ENCODE data around the gene TCEAL4.
A peak's percentile ranks its signal among the peaks of the same experiment; 100 is the strongest.
"Not testable (repeated sequence)": the region's sequence is repeated elsewhere in the genome, so short reads cannot be mapped to it uniquely, and the experiment has no call there.

Gene TCEAL4

DNA sequence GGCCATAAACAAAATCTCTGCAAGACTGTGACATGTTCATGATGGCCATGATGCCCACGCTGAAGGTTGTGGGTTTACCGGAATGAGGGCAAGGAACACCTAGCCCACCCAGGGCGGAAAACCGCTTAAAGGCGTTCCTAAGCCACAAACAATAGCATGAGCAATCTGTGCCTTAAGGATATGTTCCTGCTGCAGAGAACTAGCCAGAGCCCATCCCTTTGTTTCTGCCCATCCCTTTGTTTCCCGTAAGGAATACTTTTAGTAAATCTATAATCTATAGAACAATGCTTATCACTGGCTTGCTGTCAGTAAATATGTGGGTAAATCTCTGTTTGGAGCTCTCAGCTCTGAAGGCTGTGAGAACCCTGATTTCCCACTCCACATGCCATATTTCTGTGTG is 9.9 kb downstream of the TCEAL4 start:
- DNase-seq, result not testable (repeated sequence)

DNA sequence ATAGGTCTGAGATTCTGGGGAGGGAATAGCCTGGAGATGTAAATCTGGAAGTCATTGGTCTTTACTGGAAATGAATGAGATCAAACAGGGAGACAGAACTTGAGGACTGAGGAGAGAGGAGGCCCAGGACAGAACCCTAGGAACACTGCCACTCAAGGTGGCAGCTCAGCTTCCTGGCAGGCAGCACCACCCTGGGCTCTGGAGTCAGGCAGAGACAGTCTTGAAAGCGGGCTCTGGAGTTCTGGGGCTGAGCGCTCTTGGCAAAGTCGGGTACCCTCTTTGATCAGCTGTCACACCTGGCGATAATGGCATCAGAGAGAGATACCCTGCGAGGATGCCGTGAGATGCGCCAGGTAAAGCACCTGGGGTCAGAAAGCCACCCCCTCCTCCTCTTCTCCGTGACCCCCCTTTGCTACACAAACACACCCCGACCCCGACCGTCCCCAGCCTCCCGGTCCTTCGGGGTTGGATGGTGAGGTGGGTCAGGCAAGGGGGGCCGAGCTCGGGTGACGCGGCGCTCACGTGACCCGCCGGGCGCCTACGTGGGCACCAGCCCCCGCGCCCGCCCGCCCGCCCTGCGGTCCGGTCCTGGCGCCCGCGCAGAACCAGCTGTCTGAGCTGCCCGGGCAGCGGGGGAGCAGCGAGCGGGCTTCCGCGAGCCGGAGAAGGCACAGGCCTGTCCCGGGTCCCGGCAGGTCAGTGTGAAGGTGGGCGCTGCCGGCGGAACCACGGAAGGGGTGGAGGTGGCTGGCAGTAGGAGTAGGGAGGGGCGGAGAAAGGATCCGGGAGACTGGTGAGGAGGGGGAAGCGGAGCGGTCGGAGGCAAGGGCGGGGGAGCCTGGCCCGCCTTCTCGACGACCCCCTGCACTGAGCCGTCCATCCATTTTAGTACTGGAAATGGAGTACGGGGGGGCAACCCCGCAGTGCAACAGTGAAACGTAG is 22.3 kb downstream of the TCEAL4 start, which contains the start of gene TCEAL3:
TSS of gene TCEAL3 (plus strand) at position 600 of the 942 bp plus-strand sequence. CDS start 1,102 bp downstream, outside the sequence.
- DNase-seq, result peak in 1 of 2 experiments; percentile 60

DNA sequence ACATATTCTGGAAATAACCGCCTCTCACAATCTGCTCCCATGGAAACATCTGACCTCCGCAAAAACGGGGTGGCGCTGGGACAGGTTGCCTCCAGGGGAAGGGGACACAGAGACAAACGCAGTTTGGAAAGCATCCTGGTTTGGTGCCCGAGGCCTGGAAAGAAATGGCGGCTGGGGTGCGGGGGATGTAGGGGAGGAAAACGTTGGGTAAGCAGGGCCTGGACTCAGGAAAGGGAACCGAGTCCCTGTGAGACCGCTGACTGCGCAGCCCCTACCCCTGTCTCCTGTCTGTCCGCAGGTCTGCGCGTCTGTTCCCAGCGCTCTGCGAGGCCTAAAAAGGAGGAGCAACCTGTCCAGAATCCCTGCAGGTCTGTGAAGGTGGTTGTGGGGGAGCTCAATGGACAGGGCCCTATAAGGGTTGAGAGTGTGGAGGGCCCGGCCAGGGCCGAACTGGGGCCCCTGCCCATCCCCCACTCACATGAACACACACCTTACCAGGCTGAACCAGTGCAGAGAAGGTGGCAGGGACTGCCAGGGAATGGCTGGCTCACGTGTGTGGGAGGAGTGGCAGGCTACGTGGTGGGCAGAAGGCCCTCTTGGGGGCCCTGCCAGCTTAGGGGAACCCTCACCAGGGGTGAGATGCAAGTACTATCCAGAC is 23.1 kb downstream of the TCEAL4 start:
- DNase-seq, result no peak

GRCh38 chrX:103610282-103610681 is 25.0 kb downstream of the TCEAL4 start:
- no peak for DNase-seq

GRCh38 chrX:103613362-103613890 is 28.1 kb downstream of the TCEAL4 start:
- no peak for DNase-seq

DNA sequence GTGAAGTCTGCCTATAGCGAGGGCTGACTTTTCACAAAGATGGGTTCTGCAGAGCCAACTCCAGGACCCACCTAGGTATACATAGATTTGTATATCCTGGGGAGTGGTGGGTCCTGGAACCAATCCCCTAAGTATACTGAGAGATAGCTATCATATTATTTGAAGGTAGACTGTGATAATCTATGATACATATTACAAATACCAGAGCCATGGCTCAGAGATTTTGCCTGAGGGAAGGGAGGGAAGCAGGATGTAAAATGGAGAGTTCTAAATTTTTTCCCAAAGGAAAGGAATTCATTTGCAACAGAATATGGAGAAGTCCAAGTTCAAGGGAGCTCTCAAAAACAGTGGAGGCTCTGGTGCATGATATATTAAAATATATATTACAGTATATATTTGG is 29.7 kb downstream of the TCEAL4 start:
- DNase-seq, result no peak

GRCh38 chrX:103615781-103616371 is 30.6 kb downstream of the TCEAL4 start:
- DNase-seq, result no peak

GRCh38 chrX:103616676-103617186 is 31.4 kb downstream of the TCEAL4 start:
- peak in 1 of 2 experiments; percentile 3 for DNase-seq

DNA sequence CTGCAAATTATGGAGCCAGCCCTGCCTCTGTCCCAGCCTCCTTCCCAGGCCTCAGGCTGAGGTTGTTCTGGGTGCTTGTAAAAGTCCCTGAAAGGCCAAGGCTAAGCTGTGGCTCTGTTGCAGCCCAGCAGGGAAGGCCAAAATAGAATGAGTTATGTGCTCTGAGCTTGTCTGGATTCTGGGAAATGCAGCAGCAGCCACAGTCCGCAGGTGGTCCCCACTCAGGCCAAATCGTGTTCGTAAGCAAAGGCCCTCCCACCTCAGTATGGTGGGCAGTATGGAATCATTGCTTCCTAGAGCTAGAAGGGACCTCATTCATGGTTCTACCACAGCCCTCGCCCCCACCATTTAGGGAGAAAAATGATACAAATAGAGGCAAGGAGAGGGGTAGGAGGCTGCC is 38.8 kb downstream of the TCEAL4 start:
- DNase-seq, result no peak

DNA sequence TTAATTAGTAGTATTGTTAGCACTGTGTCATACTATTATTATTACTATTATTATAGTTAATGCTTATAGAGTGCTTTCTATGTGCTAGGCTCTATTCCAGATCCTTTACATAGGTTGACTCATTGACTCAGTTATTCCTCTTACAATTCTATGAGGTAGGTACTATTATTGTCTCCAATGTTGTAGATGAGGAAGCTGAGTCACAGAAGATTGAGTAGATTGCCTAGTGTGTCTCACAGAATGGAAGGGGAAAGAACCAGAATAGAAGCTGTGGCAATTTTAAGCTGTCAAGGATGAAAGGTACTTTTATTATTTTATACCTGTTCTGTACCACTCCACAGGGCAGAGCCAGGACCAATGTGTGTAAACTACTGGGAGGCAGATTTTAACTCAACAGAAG is 41.5 kb downstream of the TCEAL4 start:
- no peak for DNase-seq

DNA sequence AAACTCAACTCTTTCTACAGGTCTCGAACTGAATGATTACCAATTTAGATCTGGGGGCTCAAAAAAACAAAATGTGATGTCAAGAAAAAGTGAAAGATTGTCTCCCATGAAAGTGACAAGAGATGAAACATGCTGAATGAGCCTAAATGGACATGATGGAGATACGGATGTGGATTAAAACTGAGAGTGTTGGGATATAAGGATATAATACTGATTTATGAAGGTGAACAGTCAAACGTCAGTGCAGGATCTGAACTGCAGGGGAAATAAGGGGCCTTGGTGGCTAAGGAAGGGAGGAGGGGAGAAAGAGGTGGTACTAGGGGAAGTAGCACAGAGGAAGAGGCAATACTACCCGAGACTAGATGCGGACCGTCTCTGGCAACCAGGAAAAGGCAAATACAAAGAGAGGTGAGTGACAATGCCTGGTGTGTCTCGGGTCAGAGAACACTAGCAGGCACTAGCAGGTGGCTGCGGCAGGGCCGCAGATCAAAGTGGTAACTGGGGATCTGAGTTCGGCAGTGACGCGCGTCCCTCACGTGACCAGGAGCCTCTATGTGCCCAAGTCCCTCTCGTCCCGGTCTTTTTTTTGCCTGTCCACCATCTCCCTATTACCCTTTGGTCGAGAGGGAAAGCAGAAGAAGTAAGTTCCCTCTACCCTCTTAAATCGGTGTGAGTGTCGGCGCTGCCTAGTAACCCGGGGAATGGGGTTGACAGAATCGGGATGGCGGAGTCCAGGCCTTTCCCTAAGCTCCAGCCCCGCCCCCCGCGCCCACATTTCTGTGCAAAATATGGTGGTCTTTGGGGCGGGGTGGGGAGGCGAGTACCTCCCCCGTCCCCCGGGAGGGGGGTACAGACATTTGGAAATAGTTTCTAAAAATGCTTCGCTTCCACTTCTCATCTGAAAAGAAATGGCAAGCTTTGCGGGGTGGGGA is 43.3 kb downstream of the TCEAL4 start, which contains the start of gene TCEAL1:
TSS of gene TCEAL1 (plus strand) at position 590 of the 932 bp plus-strand sequence. CDS start 942 bp downstream, outside the sequence.
- DNase-seq, result peak; percentile 54 to 64

DNA sequence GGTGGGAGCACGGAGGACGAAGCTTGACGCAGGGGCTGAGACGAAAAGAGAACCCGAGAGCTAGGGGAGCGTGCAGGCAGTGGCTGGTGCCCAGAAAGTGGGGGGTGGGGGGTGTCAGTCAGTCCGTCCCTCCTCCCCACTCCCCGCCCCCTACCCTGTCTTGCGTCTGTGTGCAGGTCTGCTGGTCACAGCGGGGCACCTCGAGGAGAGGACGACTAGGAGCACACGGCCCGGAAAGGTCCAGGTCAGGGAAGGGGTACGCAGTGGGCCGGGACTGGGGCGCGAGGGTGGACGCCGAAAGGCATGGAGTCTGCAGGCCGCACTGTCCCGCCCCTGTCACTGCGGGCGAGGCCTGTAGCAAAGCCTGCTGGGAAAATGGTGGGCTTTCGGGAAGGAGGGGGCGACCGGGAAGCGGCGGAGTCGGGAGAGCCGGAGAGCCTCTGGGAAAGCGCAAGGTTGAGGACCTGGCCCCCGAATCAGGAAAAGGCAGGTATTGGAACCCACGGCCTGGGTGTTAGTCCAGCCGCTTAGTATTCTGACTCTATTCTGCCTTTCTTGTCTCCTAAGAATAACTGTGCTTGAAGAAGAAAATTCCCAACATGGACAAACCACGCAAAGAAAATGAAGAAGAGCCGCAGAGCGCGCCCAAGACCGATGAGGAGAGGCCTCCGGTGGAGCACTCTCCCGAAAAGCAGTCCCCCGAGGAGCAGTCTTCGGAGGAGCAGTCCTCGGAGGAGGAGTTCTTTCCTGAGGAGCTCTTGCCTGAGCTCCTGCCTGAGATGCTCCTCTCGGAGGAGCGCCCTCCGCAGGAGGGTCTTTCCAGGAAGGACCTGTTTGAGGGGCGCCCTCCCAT is 44.2 kb downstream of the TCEAL4 start:
- peak; percentile 64 to 86 for DNase-seq

DNA sequence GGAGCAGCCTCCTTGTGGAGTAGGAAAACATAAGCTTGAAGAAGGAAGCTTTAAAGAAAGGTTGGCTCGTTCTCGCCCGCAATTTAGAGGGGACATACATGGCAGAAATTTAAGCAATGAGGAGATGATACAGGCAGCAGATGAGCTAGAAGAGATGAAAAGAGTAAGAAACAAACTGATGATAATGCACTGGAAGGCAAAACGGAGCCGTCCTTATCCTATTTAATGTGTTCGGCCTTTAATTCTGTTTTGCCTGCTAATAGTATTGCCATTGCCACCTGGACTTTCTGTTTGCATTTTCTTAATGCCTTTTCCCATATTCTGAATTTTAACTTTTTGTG is 44.8 kb downstream of the TCEAL4 start:
- DNase-seq, result no peak

GRCh38 chrX:103631145-103631544 is 45.8 kb downstream of the TCEAL4 start:
- DNase-seq, result no peak

- no peak for DNase-seq
Observed at GRCh38 chrX:103635436-103635835, 50.1 kb downstream of the TCEAL4 start.
